SK-N-SH (cell line): Measurements from ENCODE around the gene FAHD1. TPM values are rescaled to one million over a fixed set of nuclear protein-coding genes. Genes with fewer than 3 reads are reported as not detected.

ENCODE experiments used
- CTCF ChIA-PET: fragments of 300-600, 350-600 bp; formaldehyde crosslinking; extraction: SDS; loops from one replicate; lab custom pipeline; 2021; lab: Yijun Ruan, JAX
- POLR2A ChIA-PET: fragments of 350-600 bp; sonication (Branson Sonifier 250); formaldehyde crosslinking; extraction: SDS; loops from one replicate; lab custom pipeline; 2020; ENCODE audit warnings: antibody characterized with exemption, inconsistent platforms; lab: Yijun Ruan, JAX
- DNase-seq: peaks from one replicate; pipeline ENCODE4 v3.0.0; 2012
- H2AFZ ChIP-seq: fragments of 200-600 bp; sonication (generic); 2 replicates; pipeline ENCODE4 v1.8.1; 2016; ENCODE audit warnings: antibody characterized with exemption, mild to moderate bottlenecking, low read depth
- H3F3A ChIP-seq: fragments of 200-600 bp; sonication (generic); replicated peaks from 2 replicates; pipeline ENCODE3; 2016; ENCODE audit warnings: antibody characterized with exemption, mild to moderate bottlenecking; ENCODE audit not compliant: insufficient read depth
- H3K27ac ChIP-seq, 2 experiments: fragments of 200-500 bp in 1 of 2; fragments of 200-600 bp in 1 of 2; sonication (Bioruptor generic) in 1 of 2; sonication (generic), shearing (Covaris generic) in 1 of 2; 2 replicates each; pipeline versions ENCODE4 v1.5.1 to v1.6.1; 2014 to 2016; ENCODE audit warnings: low read depth in 2 of 2, inconsistent platforms in 1 of 2, low read length in 1 of 2, mild to moderate bottlenecking in 1 of 2, mixed read lengths in 1 of 2
- H3K27me3 ChIP-seq: fragments of 200-600 bp; sonication (generic), shearing (Covaris generic); 2 replicates; pipeline ENCODE4 v1.6.1; 2016; ENCODE audit warnings: mixed run types; ENCODE audit not compliant: insufficient read depth
- H3K36me3 ChIP-seq, 2 experiments: fragments of 200-500 bp in 1 of 2; fragments of 200-600 bp in 1 of 2; sonication (Bioruptor generic) in 1 of 2; sonication (generic) in 1 of 2; replicated peaks in 1 of 2; 2 replicates each; pipeline versions ENCODE3 to v1.5.1; 2014 to 2016; ENCODE audit warnings: low read length in 1 of 2, mild to moderate bottlenecking in 1 of 2; ENCODE audit not compliant: insufficient read depth in 2 of 2, control insufficient read depth in 1 of 2
- H3K4me1 ChIP-seq, 2 experiments: fragments of 200-500 bp in 1 of 2; fragments of 200-600 bp in 1 of 2; sonication (Bioruptor generic) in 1 of 2; sonication (generic), shearing (Covaris generic) in 1 of 2; 2 replicates each; pipeline versions ENCODE4 v1.5.1 to v1.6.1; 2014 to 2016; ENCODE audit warnings: low read depth in 1 of 2, low read length in 1 of 2, mixed run types in 1 of 2; ENCODE audit not compliant: insufficient read depth in 2 of 2, control insufficient read depth in 1 of 2
- H3K4me2 ChIP-seq: fragments of 200-600 bp; sonication (generic), shearing (Covaris generic); 2 replicates; pipeline ENCODE4 v1.6.1; 2017; ENCODE audit warnings: mixed run types
- H3K4me3 ChIP-seq, 2 experiments: fragments of 200-500 bp in 1 of 2; fragments of 200-600 bp in 1 of 2; sonication (Bioruptor generic) in 1 of 2; sonication (generic), shearing (Covaris generic) in 1 of 2; 2 replicates each; pipeline versions ENCODE4 v1.5.1 to v1.8.1; 2014 to 2016; ENCODE audit warnings: low read depth in 2 of 2, inconsistent platforms in 1 of 2, low read length in 1 of 2, mild to moderate bottlenecking in 1 of 2, mixed read lengths in 1 of 2, moderate library complexity in 1 of 2
- H3K79me2 ChIP-seq: fragments of 200-600 bp; sonication (generic); 2 replicates; pipeline ENCODE4 v1.8.1; 2017; ENCODE audit warnings: mild to moderate bottlenecking; ENCODE audit not compliant: insufficient read depth
- H3K9ac ChIP-seq: fragments of 200-600 bp; sonication (generic); 2 replicates; pipeline ENCODE4 v1.6.1; 2017; ENCODE audit warnings: mixed run types
- H3K9me2 ChIP-seq: fragments of 200-600 bp; sonication (generic); 2 replicates; pipeline ENCODE4 v1.6.1; 2017; ENCODE audit warnings: mixed run types
- H3K9me3 ChIP-seq: fragments of 200-600 bp; sonication (generic); 2 replicates; pipeline ENCODE4 v1.6.1; 2017; ENCODE audit warnings: mixed run types, mild to moderate bottlenecking, moderate library complexity
- H4K20me1 ChIP-seq: fragments of 200-600 bp; sonication (generic); 2 replicates; pipeline ENCODE4 v1.6.1; 2017; ENCODE audit warnings: mild to moderate bottlenecking, mixed run types; ENCODE audit not compliant: insufficient read depth
- CHD2 ChIP-seq: fragments of 150-350 bp; IDR thresholded peaks from 2 replicates; pipeline ENCODE4 v1.6.1; 2018; ENCODE audit warnings: low read length; ENCODE audit not compliant: partially characterized antibody
- CTCF ChIP-seq: fragments of 200-600 bp; sonication (generic); IDR thresholded peaks from 2 replicates; pipeline ENCODE4 v1.6.1; 2017; ENCODE audit warnings: antibody characterized with exemption, mild to moderate bottlenecking, moderate library complexity
- EP300 ChIP-seq, 2 experiments: IDR thresholded peaks; 2 replicates each; pipeline versions ENCODE4 v1.4.0 to v1.6.1; 2012; ENCODE audit warnings: borderline replicate concordance in 1 of 2, low read depth in 1 of 2, low read length in 1 of 2
- EZH2phosphoT487 ChIP-seq: fragments of 200-600 bp; sonication (generic); IDR thresholded peaks from 2 replicates; pipeline ENCODE4 v1.6.1; 2017; ENCODE audit warnings: low read depth, mixed run types, mild to moderate bottlenecking, antibody characterized with exemption, moderate library complexity, borderline replicate concordance
- FOSL2 ChIP-seq: IDR thresholded peaks from 2 replicates; pipeline ENCODE4 v1.4.0; 2012; ENCODE audit warnings: low read depth, mild to moderate bottlenecking, moderate library complexity, borderline replicate concordance
- GABPA ChIP-seq: IDR thresholded peaks from 2 replicates; pipeline ENCODE4 v1.4.0; 2012; ENCODE audit warnings: low read depth, mild to moderate bottlenecking
- GATA2 ChIP-seq: sonication (generic); formaldehyde crosslinking; IDR thresholded peaks from 2 replicates; pipeline ENCODE4 v1.5.0; 2020; ENCODE audit warnings: mild to moderate bottlenecking, missing genetic modification reagents
- JUND ChIP-seq: IDR thresholded peaks from 2 replicates; pipeline ENCODE4 v1.4.0; 2012
- MAX ChIP-seq: IDR thresholded peaks from 2 replicates; pipeline ENCODE4 v1.4.0; 2012; ENCODE audit warnings: low read depth
- NFIC ChIP-seq: IDR thresholded peaks from 2 replicates; pipeline ENCODE4 v1.4.0; 2012; ENCODE audit warnings: borderline replicate concordance
- PBX3 ChIP-seq: IDR thresholded peaks from 2 replicates; pipeline ENCODE4; 2012
- RAD21 ChIP-seq: IDR thresholded peaks from 2 replicates; pipeline ENCODE4 v1.6.1; 2012; ENCODE audit warnings: mild to moderate bottlenecking, low read length
- RCOR1 ChIP-seq: fragments of 150-350 bp; IDR thresholded peaks from 2 replicates; pipeline ENCODE4 v1.6.1; 2017; ENCODE audit warnings: antibody characterized with exemption, low read length
- RFX5 ChIP-seq: IDR thresholded peaks from 2 replicates; pipeline ENCODE4 v1.6.1; 2012; ENCODE audit warnings: mild to moderate bottlenecking, improper control_type of control experiment, low read length
- RXRA ChIP-seq: IDR thresholded peaks from 2 replicates; pipeline ENCODE4 v1.4.0; 2012; ENCODE audit warnings: low read depth, mild to moderate bottlenecking, borderline replicate concordance
- SIN3A ChIP-seq: IDR thresholded peaks from 2 replicates; pipeline ENCODE4 v1.6.1; 2012; ENCODE audit warnings: low read depth, mild to moderate bottlenecking, low read length, moderate library complexity, borderline replicate concordance
- SMC3 ChIP-seq: IDR thresholded peaks from 2 replicates; pipeline ENCODE4 v1.6.1; 2012; ENCODE audit warnings: low read depth, low read length, improper control_type of control experiment
- TEAD4 ChIP-seq: IDR thresholded peaks from 2 replicates; pipeline ENCODE4 v1.4.0; 2012; ENCODE audit warnings: mild to moderate bottlenecking, borderline replicate concordance; ENCODE audit not compliant: insufficient read depth
- YY1 ChIP-seq: IDR thresholded peaks from 2 replicates; pipeline ENCODE4 v1.4.0; 2012; ENCODE audit warnings: low read depth, mild to moderate bottlenecking
- ZBTB33 ChIP-seq: IDR thresholded peaks from 2 replicates; pipeline ENCODE4 v1.4.0; 2012; ENCODE audit warnings: low read depth, borderline replicate concordance
- WGBS: methylation state at CpG from one replicate; pipeline ENCODE4 v1.1.6; 2017; ENCODE audit warnings: low lambda C conversion rate; 5-methylcytosine and 5-hydroxymethylcytosine counted together
- polyA plus RNA-seq, 3 experiments: library from polyadenylated mRNA; depleted of rRNA; stranded (reverse); fragments of >200 nt; gene quantifications; 2 replicates each; pipeline ENCODE4 v1.2.3, GENCODE V29; 2012

The FAHD1 gene
- polyA plus RNA-seq, 1 of the 3 experiments (the other 2 are of a cell fraction) = 59.0 TPM

GRCh38 chr16:1818204-1818872 is 8.7 kb upstream of the FAHD1 start:
- no peaks in the 10 kb centered on the region for H3K9me2 ChIP-seq
- no peak overlapping the region for H3K4me3 ChIP-seq
- no peaks in the 10 kb centered on the region for H4K20me1 ChIP-seq
- TF ChIP-seq CHD2 (no peak), ZBTB33 (no peak), SMC3 (no peak), SIN3A (no peak), RXRA (no peak), FOSL2 (no peak), GATA2 (no peak), TEAD4 (no peak), PBX3 (no peak), JUND (no peak), EP300 (IDR thresholded peaks at IDR 0.05; ENCODE audit: borderline replicate concordance in 1 of 2, low read depth in 1 of 2, low read length in 1 of 2) (no peak), GABPA (no peak)
- POLR2A ChIA-PET = no interaction called here
- H3K27me3 ChIP-seq = no peaks in the 10 kb centered on the region
- peaks cover 0 to 18% of the 10 kb centered on the region in 2 experiments for H3K36me3 ChIP-seq
- WGBS = 95% methylated on average over 14 of the region's 27 CpGs
- H3K79me2 ChIP-seq = peaks cover 5% of the 10 kb centered on the region; the same call in 1 of the 2 replicates
- H3K9ac ChIP-seq = no peak overlapping the region
- no peak for DNase-seq
- no peak overlapping the region for H3K4me2 ChIP-seq
- CTCF ChIA-PET = no interaction called here
- peaks cover 5% of the 10 kb centered on the region for H3F3A ChIP-seq
- no peak overlapping the region for H3K27ac ChIP-seq
- no peaks in the 10 kb centered on the region for H3K4me1 ChIP-seq
- H3K9me3 ChIP-seq = no peaks in the 10 kb centered on the region
- no peak overlapping the region for H2AFZ ChIP-seq

GRCh38 chr16:1818873-1819525 is 8.0 kb upstream of the FAHD1 start:
- WGBS = 94% methylated on average over 22 of the region's 35 CpGs
- Histone ChIP-seq H3K4me2 (no peak overlapping the region), H4K20me1 (no peaks in the 10 kb centered on the region), H2AFZ (no peak overlapping the region), H3K9ac (no peak overlapping the region), H3K36me3 (peaks cover 0 to 15% of the 10 kb centered on the region in 2 experiments), H3K79me2 (peaks cover 10% of the 10 kb centered on the region; the same call in 1 of the 2 replicates), H3K4me1 (no peaks in the 10 kb centered on the region), H3K27me3 (no peaks in the 10 kb centered on the region), H3K27ac (no peak overlapping the region), H3K4me3 (no peak overlapping the region), H3K9me2 (no peaks in the 10 kb centered on the region), H3K9me3 (no peaks in the 10 kb centered on the region), H3F3A (no peaks in the 10 kb centered on the region)
- TF ChIP-seq EZH2phosphoT487 (no peak), FOSL2 (no peak), NFIC (no peak), RXRA (no peak), CTCF (no peak), TEAD4 (no peak), JUND (no peak), RAD21 (no peak), MAX (no peak), YY1 (no peak), GABPA (no peak), RFX5 (no peak), RCOR1 (no peak), SMC3 (no peak)
- CTCF ChIA-PET = no interaction called here
- POLR2A ChIA-PET = no interaction called here
- DNase-seq = no peak
